GM21528 (cell line): ENCODE data around the gene SENP8.
"Not testable (repeated sequence)": the region's sequence is repeated elsewhere in the genome, so short reads cannot be mapped to it uniquely, and the experiment has no call there.

Source experiments
- ATAC-seq: cut with Tn5 transposase; IDR thresholded peaks from one replicate; pipeline ENCODE4 v1.9.1; 2021; ENCODE audit warnings: mild to moderate bottlenecking, moderate library complexity; ENCODE audit not compliant: unreplicated experiment, low FRiP score

SENP8 gene

GRCh38 chr15:72154316-72154715 lies 36.1 kb downstream of the SENP8 start:
- no peak for ATAC-seq

- no peak for ATAC-seq
Observed at GRCh38 chr15:72155003-72155621, 36.9 kb downstream of the SENP8 start.

GRCh38 chr15:72155635-72156616 lies 37.7 kb downstream of the SENP8 start:
- no peak for ATAC-seq

GRCh38 chr15:72156928-72157327 lies 38.7 kb downstream of the SENP8 start:
- no peak for ATAC-seq

GRCh38 chr15:72160696-72161245 lies 42.6 kb downstream of the SENP8 start:
- ATAC-seq = no peak

- ATAC-seq = no peak
Observed at GRCh38 chr15:72161361-72162132, 43.3 kb downstream of the SENP8 start.

- ATAC-seq = no peak
Observed at GRCh38 chr15:72162569-72162968, 44.4 kb downstream of the SENP8 start.

- no peak for ATAC-seq
Observed at GRCh38 chr15:72163719-72164118, 45.5 kb downstream of the SENP8 start.

- ATAC-seq = no peak
Observed at GRCh38 chr15:72166716-72167417, 48.7 kb downstream of the SENP8 start.

GRCh38 chr15:72167445-72167844 lies 49.2 kb downstream of the SENP8 start:
- no peak for ATAC-seq

GRCh38 chr15:72168131-72168807 lies 50.1 kb downstream of the SENP8 start:
- ATAC-seq = no peak

- ATAC-seq = no peak
Observed at GRCh38 chr15:72168808-72169190, 50.6 kb downstream of the SENP8 start.

GRCh38 chr15:72169236-72169920 lies 51.2 kb downstream of the SENP8 start:
- no peak for ATAC-seq

- ATAC-seq = no peak
Observed at GRCh38 chr15:72169921-72170611, 51.9 kb downstream of the SENP8 start.

- no peak for ATAC-seq
Observed at GRCh38 chr15:72170691-72171090, 52.5 kb downstream of the SENP8 start.

GRCh38 chr15:72171978-72172377 lies 53.8 kb downstream of the SENP8 start:
- ATAC-seq = not testable (repeated sequence)

GRCh38 chr15:72172796-72173195 lies 54.6 kb downstream of the SENP8 start:
- ATAC-seq = no peak

GRCh38 chr15:72173401-72173800 lies 55.2 kb downstream of the SENP8 start:
- ATAC-seq = no peak
